Stimulated activated CD8-positive, alpha-beta memory T cell treated with anti-CD3 and anti-CD28 coated beads, Interleukin-2, amount 100 ng/mL, for 1 hour (primary cell): ENCODE measurements around the gene IL1RAPL2.
"Not testable (repeated sequence)": the region's sequence is repeated elsewhere in the genome, so short reads cannot be mapped to it uniquely, and the experiment has no call there.

ENCODE experiments used
- DNase-seq, 2 donors: peaks; one replicate each; pipeline ENCODE4 v3.0.0-alpha.2; 2020; ENCODE audit warnings: low read depth in 2 of 2

Gene IL1RAPL2

DNA sequence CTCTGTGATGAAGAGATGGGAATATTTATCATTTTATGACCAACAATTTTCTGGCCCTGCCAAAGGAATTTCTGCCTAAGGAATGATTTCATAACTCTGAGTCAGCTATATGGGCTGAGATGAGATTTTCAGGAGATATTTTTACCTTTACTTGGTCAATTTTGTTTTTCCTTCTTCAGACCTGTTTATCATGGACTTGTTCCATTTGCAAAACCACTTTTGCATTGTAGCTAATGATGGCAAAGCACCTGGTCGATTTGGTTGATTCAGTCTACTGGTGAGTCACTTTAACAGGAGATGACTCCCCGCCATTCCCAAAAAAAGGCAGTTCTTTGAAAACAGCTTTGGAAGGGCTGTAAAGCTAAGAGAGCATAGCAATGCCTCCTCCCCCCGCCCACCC lies 601.2 kb downstream of the IL1RAPL2 start:
- no peak for DNase-seq

GRCh38 chrX:105168577-105168976 lies 602.6 kb downstream of the IL1RAPL2 start:
- no peak for DNase-seq

DNA sequence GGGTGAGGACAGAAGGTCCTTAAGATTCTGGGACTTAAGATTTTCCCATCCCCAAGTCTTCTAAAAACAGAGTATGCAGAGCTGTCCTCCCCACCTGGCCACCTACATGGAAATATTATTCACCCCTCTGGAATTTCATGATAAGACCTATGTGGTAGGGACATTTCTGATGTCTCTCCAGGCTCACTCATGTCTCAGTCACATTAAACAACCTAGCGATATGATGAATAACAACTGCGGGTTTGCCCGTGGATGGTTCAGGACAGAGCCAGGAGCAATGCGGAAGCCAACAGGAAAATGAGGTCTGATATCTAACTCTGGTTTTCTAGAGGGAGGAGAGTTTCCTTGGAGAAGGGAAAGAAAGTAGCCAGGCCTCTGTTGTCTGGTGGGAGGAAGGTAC lies 607.1 kb downstream of the IL1RAPL2 start:
- DNase-seq = no peak

GRCh38 chrX:105179644-105180043 lies 613.6 kb downstream of the IL1RAPL2 start:
- no peak for DNase-seq

GRCh38 chrX:105189093-105189492 lies 623.1 kb downstream of the IL1RAPL2 start:
- DNase-seq = no peak

GRCh38 chrX:105190252-105190853 lies 624.4 kb downstream of the IL1RAPL2 start:
- DNase-seq = no peak

DNA sequence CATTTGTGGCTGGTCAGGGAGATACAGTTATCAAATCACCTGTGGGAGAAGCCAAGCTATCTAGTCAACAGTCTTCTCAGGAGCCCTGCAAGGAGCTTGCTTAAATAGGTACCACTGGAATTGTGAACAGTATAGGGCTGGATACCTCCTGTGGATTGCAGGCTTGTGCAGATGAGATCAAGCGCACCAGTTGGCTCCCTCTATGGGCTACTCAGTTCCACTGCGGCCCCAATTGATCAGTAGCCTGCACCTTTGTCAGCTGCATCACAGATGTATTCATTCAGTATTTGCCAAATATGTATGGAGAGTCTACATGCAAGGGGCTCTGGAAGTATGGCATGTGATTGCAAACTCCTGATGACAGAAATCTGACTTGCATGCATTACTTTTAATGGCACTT lies 625.9 kb downstream of the IL1RAPL2 start:
- DNase-seq = no peak

DNA sequence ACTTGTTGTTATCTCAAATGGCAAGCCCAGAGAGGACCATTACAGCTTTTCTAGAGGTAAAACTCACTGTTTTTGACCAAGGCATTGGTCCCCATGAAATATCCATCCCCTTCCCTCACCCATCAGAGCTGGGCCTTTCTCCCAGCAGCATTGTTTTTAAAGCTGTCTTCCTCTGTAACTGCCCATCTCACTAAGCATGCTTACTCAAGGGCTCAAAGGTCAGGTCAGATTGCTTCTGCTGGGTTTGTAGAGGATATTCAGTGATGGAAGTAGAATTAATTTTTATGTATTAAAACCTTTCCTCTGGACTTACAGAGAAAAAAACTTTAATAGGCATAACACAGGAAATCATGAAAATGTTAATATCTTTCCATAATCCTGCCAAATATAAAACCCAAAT lies 643.4 kb downstream of the IL1RAPL2 start:
- no peak for DNase-seq

DNA sequence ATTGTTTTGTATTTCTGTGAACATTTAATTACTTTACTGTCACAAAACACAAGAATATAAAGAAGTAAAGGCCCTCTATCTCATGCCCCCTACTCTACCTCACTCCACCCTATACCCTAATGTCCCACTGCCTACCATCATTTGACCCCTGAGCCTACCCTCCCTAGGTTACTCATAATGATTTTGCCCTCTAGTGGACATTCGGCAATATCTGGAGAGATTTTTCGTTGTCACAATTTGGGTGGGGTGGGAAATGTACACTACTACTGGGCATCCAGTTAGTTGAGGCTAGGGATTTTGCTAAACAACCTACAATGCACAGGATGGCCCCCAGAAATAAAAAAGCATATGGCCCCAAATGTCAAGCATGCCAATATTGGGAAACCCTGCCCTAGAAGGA lies 644.3 kb downstream of the IL1RAPL2 start:
- DNase-seq = no peak

DNA sequence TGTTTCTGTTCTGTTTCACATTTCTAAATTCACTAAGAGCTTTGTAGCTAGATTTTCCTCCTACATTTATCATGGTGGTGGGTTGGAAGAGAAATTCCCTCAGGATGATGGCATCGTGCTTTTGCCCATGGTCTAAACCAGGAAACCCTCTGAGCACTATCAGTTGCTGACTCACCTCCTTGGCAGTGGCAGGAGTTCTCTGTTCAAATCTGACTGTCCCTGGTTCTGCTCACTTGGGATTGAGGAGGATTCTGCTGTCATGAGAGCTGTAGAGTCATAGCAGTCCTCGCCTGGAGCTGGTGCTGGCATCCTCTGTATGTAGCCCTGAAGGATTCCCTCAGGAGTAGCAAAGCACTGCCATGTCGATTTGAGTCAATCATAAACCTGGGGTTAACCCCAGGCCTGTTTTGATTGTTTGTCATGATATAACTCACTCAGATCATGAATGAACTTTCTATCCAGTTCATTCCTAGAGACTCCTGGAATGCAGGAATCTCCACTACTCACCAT lies 645.1 kb downstream of the IL1RAPL2 start:
- no peak for DNase-seq

DNA sequence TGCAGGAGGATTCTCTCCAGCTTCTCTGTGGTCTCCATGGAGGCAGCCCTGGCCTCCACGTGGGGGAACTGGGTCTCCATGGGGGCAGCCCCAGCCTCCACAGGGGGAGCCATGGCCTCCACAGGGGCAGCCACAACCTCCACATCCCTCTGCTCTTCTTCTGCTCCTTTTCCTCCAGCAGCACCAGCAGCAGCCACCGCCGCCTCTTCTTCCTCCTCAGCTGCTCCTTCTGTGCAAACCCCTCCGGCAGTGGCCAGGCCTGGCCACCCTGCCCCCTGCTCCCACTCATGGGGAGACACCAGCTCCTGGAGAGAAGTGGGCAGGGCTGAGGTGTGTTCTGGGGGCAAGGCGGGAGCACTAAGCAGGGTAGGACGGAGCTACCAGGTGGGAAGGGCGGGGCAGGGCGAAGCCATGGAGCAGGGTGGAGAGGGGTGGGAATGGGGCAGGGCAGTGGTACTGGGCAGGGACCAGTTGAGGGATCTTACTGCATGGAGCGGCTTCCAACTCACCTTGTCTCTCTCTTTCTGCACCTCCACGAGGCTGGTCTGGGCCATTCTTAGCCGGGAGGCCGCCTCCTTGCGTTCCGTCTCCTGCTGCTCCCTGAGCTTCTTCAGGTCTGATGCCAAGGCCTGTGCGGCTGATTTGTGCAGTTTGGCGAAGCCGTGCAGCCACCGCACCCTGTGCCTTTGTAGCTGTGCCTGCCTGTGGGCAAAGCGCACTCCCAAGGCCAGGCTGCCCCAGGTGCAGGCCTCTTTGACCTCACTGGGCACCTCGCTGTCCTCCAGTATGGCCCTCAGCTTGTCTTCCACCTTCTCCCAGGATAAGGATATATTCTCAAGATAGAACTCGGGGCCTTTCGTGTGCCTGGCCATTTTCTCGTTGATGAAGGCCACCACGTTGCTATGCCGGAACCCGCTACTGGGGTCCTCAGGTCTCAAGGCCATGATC lies 653.7 kb downstream of the IL1RAPL2 start:
- DNase-seq = no peak

GRCh38 chrX:105220636-105221035 lies 654.6 kb downstream of the IL1RAPL2 start, which contains the start of gene TEX13A:
TSS of gene TEX13A (minus strand) at chrX:105220694. CDS start at chrX:105220397, 297 bp downstream.
- no peak for DNase-seq

DNA sequence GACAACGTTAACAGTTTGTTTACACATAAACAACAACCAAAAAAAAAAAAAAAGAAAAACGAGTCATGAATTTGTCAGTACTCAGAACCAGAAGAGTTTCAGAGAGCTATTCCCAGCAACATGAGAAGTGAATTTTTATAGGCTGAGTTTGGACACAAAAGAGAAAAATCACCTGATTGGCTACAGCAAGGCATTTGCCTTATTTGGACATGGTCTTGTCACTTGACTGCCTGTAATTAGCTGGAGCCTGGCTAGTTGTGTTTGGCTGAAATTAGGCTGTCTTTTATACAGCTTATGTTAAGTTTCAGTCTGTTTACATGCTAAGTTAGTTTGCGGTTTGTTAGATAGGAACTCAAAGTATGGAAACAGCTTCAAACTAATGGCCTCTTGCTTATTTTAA lies 655.4 kb downstream of the IL1RAPL2 start:
- DNase-seq = no peak

DNA sequence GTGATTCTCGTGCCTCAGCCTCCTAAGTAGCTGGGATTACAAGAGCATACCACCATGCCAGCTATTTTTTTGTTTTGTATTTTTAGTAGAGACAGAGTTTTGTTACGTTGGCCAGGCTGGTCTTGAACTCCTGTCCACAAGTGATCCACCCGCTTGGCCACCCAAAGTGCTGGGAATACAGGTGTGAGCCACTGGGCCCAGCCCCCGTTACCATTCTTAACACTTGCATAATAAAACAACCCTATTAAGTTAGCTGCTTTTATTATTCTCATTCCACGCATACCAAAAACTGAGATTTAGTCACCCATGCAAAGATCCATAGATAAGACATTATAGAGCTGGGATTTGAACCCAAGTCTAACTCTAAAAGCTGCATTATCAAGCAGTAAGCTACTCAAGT lies 660.5 kb downstream of the IL1RAPL2 start:
- DNase-seq = no peak

DNA sequence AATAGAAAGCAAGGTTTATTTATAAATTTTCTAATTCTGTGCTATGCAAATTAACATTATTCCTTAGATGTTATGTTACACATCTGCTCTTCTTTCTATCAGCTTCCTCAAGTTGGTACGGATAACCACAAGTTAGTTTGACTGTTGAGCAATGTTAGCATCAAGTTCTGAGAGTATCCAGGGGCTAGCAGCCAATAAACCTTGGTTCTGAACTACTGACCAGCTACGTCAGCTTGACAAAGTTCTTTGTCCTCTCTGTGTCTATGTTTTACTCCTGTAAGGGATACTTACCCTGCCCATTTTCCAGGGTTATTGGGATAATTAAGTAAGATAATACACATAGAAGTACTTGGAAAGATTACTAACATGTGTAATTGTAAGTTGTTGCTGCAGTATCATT lies 662.6 kb downstream of the IL1RAPL2 start:
- no peak for DNase-seq

DNA sequence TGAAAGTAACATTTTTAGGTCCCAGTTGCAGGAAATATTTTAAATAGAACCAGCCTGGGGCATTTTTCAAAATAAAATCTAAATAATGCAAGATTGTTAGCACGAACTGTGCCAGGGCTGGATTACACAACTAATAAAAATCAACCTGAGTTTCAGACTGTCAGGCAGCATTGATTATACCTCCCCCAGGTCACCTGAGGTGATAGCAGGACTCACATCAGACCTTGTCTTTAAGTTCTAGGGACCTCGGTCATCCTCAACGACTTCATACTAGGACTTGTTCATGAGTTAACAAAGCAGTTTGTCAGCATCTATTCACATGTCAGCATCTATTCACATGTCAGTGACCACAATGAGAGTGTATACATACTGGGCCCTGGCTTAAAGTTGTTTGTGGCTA lies 663.1 kb downstream of the IL1RAPL2 start:
- DNase-seq = no peak

DNA sequence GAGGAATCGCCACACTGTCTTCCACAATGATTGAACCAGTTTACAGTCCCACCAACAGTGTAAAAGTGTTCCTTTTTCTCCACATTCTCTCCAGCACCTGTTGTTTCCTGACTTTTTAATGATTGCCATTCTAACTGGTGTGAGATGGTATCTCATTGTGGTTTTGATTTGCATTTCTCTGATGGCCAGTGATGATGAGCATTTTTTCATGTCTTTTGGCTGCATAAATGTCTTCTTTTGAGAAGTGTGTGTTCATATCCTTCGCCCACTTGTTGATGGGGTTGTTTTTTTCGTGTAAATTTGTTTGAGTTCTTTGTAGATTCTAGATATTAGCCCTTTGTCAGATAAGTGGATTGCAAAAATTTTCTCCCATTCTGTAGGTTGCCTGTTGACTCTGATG lies 671.4 kb downstream of the IL1RAPL2 start:
- DNase-seq = not testable (repeated sequence)

GRCh38 chrX:105241056-105241455 lies 675.1 kb downstream of the IL1RAPL2 start:
- DNase-seq = no peak

- DNase-seq = no peak
Observed at GRCh38 chrX:105260291-105261043, 694.5 kb downstream of the IL1RAPL2 start.

DNA sequence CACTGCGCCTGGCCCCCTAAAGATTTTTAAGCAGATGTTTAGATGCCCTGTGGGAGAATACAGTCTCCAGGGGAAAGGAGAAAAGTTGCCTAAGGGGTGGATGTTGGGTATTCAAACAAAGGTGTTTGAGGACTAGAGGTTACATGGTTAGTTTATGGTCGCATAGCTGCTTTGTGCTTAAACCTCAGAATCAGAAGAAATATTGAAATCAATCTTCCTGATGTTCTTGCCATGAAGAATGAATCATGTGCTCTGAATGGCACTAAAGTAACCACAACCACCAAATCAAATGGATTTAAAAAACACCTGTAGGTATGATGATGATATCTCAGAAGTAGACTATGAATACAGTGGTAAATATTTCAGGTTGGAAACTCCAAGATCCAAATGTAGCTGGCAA lies 697.2 kb downstream of the IL1RAPL2 start:
- no peak for DNase-seq

DNA sequence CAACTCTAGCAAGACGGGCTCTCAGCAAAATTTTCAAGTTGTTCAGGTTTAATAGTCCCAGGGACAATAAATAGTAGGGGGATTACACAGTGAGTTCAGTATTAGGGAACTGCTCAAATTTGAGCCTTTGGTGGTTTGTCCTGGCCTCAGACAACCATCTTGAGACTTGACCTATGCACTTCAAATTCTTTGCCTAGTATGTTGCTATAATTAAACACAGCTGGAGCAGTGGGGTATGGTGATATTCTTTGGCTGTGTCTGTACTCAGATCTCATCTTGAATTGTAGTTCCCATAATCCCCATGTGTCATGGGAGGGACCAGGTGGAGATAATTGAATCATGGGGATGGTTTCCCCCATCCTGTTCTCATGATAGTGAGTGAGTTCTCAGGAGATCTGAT lies 697.8 kb downstream of the IL1RAPL2 start:
- DNase-seq = no peak

- DNase-seq = no peak
Observed at GRCh38 chrX:105265093-105265492, 699.1 kb downstream of the IL1RAPL2 start.
